KOPT-K1 (cell line): ENCODE data around the gene VPS33A.
A peak's percentile ranks its signal among the peaks of the same experiment; 100 is the strongest.
"Not testable (repeated sequence)": the region's sequence is repeated elsewhere in the genome, so short reads cannot be mapped to it uniquely, and the experiment has no call there.

ENCODE experiments used
- H3K27ac ChIP-seq: fragments of 200-600 bp; sonication (generic); 2 replicates; pipeline ENCODE4 v1.5.1; 2016; ENCODE audit warnings: antibody characterized with exemption, mild to moderate bottlenecking, low read depth, low read length; ENCODE audit not compliant: poor library complexity, severe bottlenecking
- H3K36me3 ChIP-seq: fragments of 200-600 bp; sonication (generic); 2 replicates; pipeline ENCODE4 v1.5.1; 2017; ENCODE audit warnings: antibody characterized with exemption, mild to moderate bottlenecking, low read length, moderate library complexity; ENCODE audit not compliant: insufficient read depth
- H3K9me3 ChIP-seq: fragments of 200-600 bp; sonication (generic); 2 replicates; pipeline ENCODE4 v1.5.1; 2017; ENCODE audit warnings: antibody characterized with exemption, low read length, mild to moderate bottlenecking; ENCODE audit not compliant: insufficient read depth, poor library complexity, severe bottlenecking

VPS33A gene

GRCh38 chr12:122282061-122282460 is 15.8 kb upstream of the VPS33A start:
- no peaks in the 10 kb centered on the region for H3K9me3 ChIP-seq
- H3K36me3 ChIP-seq = peaks cover 38% of the 10 kb centered on the region
- H3K27ac ChIP-seq = no peak overlapping the region

- Histone ChIP-seq H3K36me3 (peaks cover 54% of the 10 kb centered on the region), H3K9me3 (no peaks in the 10 kb centered on the region), H3K27ac (no peak overlapping the region)
Observed at GRCh38 chr12:122276242-122276641, 9.9 kb upstream of the VPS33A start.

GRCh38 chr12:122275459-122275858 is 9.2 kb upstream of the VPS33A start:
- peaks cover 49% of the 10 kb centered on the region for H3K36me3 ChIP-seq
- H3K27ac ChIP-seq = no peak overlapping the region
- no peaks in the 10 kb centered on the region for H3K9me3 ChIP-seq

- H3K36me3 ChIP-seq = peaks cover 29% of the 10 kb centered on the region
- H3K27ac ChIP-seq = peak overlapping the region; percentile 67
- H3K9me3 ChIP-seq = no peaks in the 10 kb centered on the region
Observed at GRCh38 chr12:122265886-122266229, 436 bp downstream of the VPS33A start.

GRCh38 chr12:122265476-122265875 is 818 bp downstream of the VPS33A start:
- Histone ChIP-seq H3K36me3 (peaks cover 32% of the 10 kb centered on the region), H3K9me3 (no peaks in the 10 kb centered on the region), H3K27ac (peak overlapping the region; percentile 67)

- peaks cover 76% of the 10 kb centered on the region for H3K36me3 ChIP-seq
- H3K27ac ChIP-seq, H3K9me3 ChIP-seq: not testable (repeated sequence)
Observed at GRCh38 chr12:122260735-122261134, 5.6 kb downstream of the VPS33A start.

- H3K36me3 ChIP-seq = peaks cover 76% of the 10 kb centered on the region
- H3K9me3 ChIP-seq, H3K27ac ChIP-seq: not testable (repeated sequence)
Observed at GRCh38 chr12:122258939-122259338, 7.4 kb downstream of the VPS33A start.

- H3K36me3 ChIP-seq = peaks cover 71% of the 10 kb centered on the region
- H3K9me3 ChIP-seq, H3K27ac ChIP-seq: not testable (repeated sequence)
Observed at GRCh38 chr12:122258462-122258861, 7.8 kb downstream of the VPS33A start.

GRCh38 chr12:122250536-122250935 is 15.8 kb downstream of the VPS33A start:
- peaks cover 34% of the 10 kb centered on the region for H3K36me3 ChIP-seq

GRCh38 chr12:122250047-122250446 is 16.2 kb downstream of the VPS33A start:
- H3K36me3 ChIP-seq = peaks cover 34% of the 10 kb centered on the region
- H3K27ac ChIP-seq = no peak overlapping the region
- H3K9me3 ChIP-seq = no peaks in the 10 kb centered on the region

More at GRCh38 chr12:122250536-122250935, 15.8 kb downstream of the VPS33A start:
- no peaks in the 10 kb centered on the region for H3K9me3 ChIP-seq
- H3K27ac ChIP-seq = no peak overlapping the region

- peaks cover 39% of the 10 kb centered on the region for H3K36me3 ChIP-seq
- no peaks in the 10 kb centered on the region for H3K9me3 ChIP-seq
- H3K27ac ChIP-seq = peak overlapping the region; percentile 73
Observed at GRCh38 chr12:122245553-122245952, 20.7 kb downstream of the VPS33A start.

- no peaks in the 10 kb centered on the region for H3K9me3 ChIP-seq
- peak overlapping the region; percentile 73 for H3K27ac ChIP-seq
- H3K36me3 ChIP-seq = peaks cover 39% of the 10 kb centered on the region
Observed at GRCh38 chr12:122244565-122245371, 21.5 kb downstream of the VPS33A start.

GRCh38 chr12:122243965-122244364 is 22.3 kb downstream of the VPS33A start:
- Histone ChIP-seq H3K27ac (peak overlapping the region; percentile 73), H3K9me3 (no peaks in the 10 kb centered on the region), H3K36me3 (peaks cover 35% of the 10 kb centered on the region)

GRCh38 chr12:122238861-122239260 is 27.4 kb downstream of the VPS33A start:
- Histone ChIP-seq H3K9me3 (no peaks in the 10 kb centered on the region), H3K36me3 (peaks cover 72% of the 10 kb centered on the region), H3K27ac (no peak overlapping the region)

- H3K36me3 ChIP-seq = peaks cover 92% of the 10 kb centered on the region
- no peak overlapping the region for H3K27ac ChIP-seq
- H3K9me3 ChIP-seq = no peaks in the 10 kb centered on the region
Observed at GRCh38 chr12:122235741-122236140, 30.6 kb downstream of the VPS33A start.

- Histone ChIP-seq H3K36me3 (peaks cover 83% of the 10 kb centered on the region), H3K27ac (no peak overlapping the region), H3K9me3 (no peaks in the 10 kb centered on the region)
Observed at GRCh38 chr12:122232691-122233090, 33.6 kb downstream of the VPS33A start.
